ENCODE measurements around the gene ABTB1. TPM values are rescaled to one million over a fixed set of nuclear protein-coding genes. Genes with fewer than 3 reads are reported as not detected.

Gene ABTB1
- polyA plus RNA-seq, 1 donor from 2014 or later, result 2.0 TPM

DNA sequence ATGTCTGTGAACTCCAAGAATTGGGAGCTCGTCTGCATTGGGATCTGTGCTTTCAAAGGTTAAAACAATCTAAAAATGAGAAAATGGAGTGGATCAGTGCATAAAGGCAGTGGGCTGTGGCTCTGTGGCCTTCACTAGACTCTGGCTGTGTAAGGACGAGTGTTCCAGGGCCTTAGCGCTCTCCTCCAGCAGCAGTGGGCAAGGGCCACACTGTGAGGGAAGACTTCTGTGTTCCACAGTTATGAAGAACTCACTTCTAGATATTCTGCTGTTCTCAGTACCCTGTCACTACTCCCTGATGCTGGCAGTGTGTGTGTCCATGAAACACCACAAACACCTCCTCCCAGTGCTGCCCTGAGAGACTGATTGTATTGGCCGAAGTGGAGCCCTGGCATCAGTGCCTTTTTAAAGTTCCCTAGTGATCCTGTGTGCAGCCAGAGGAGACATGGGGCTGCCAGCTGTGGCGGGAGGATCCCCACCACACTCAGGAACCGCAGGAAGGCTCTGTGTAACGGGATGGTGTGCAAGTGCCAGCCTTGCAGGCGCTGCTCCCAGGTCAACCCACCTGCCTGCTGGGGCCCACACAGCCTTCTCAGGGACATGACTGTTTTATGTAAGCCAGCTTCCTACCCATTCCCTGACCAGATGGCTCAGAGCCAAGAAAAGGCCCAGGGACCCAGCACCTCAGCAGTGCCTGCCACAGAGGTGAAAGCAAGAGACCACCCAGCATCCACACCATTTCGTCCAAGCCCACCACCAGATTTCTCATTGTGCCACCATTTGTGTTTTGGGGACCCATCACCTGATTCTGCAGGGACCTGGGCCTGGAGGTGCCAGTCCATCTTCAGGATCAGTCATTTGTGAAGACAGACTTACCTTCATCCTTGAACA is 40.4 kb downstream of the ABTB1 start:
- H3K79me2 ChIP-seq (replicated peaks; ENCODE audit: insufficient read depth, low read length), result no peaks in the 10 kb centered on the region
- H3K4me2 ChIP-seq (ENCODE audit: low read length), result no peak overlapping the region
- no peaks in the 10 kb centered on the region for H3K36me3 ChIP-seq (ENCODE audit: insufficient read depth, low read length)
- TF ChIP-seq POLR2AphosphoS5 (IDR thresholded peaks at IDR 0.05), result no peak
- TF ChIP-seq TAF1 (IDR thresholded peaks at IDR 0.05; ENCODE audit: low read depth), result no peak
- TF ChIP-seq RAD21 (conservative IDR thresholded peaks at IDR 0.05), result no peak
- no peak for TF ChIP-seq SMC3 (conservative IDR thresholded peaks at IDR 0.05; ENCODE audit: poor library complexity)
- TF ChIP-seq MXI1 (conservative IDR thresholded peaks at IDR 0.05; ENCODE audit: poor library complexity, severe bottlenecking), result no peak
- TF ChIP-seq, protein P1, sequence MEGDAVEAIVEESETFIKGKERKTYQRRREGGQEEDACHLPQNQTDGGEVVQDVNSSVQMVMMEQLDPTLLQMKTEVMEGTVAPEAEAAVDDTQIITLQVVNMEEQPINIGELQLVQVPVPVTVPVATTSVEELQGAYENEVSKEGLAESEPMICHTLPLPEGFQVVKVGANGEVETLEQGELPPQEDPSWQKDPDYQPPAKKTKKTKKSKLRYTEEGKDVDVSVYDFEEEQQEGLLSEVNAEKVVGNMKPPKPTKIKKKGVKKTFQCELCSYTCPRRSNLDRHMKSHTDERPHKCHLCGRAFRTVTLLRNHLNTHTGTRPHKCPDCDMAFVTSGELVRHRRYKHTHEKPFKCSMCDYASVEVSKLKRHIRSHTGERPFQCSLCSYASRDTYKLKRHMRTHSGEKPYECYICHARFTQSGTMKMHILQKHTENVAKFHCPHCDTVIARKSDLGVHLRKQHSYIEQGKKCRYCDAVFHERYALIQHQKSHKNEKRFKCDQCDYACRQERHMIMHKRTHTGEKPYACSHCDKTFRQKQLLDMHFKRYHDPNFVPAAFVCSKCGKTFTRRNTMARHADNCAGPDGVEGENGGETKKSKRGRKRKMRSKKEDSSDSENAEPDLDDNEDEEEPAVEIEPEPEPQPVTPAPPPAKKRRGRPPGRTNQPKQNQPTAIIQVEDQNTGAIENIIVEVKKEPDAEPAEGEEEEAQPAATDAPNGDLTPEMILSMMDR (IDR thresholded peaks at IDR 0.05; ENCODE audit: poor library complexity, severe bottlenecking), result no peak
- no peak for TF ChIP-seq EZH2 (IDR thresholded peaks at IDR 0.05; ENCODE audit: borderline replicate concordance, insufficient read depth, low read length, poor library complexity, severe bottlenecking)
- no peak for TF ChIP-seq EP300 (conservative IDR thresholded peaks at IDR 0.05; ENCODE audit: poor library complexity, severe bottlenecking)
- TF ChIP-seq, protein P2, sequence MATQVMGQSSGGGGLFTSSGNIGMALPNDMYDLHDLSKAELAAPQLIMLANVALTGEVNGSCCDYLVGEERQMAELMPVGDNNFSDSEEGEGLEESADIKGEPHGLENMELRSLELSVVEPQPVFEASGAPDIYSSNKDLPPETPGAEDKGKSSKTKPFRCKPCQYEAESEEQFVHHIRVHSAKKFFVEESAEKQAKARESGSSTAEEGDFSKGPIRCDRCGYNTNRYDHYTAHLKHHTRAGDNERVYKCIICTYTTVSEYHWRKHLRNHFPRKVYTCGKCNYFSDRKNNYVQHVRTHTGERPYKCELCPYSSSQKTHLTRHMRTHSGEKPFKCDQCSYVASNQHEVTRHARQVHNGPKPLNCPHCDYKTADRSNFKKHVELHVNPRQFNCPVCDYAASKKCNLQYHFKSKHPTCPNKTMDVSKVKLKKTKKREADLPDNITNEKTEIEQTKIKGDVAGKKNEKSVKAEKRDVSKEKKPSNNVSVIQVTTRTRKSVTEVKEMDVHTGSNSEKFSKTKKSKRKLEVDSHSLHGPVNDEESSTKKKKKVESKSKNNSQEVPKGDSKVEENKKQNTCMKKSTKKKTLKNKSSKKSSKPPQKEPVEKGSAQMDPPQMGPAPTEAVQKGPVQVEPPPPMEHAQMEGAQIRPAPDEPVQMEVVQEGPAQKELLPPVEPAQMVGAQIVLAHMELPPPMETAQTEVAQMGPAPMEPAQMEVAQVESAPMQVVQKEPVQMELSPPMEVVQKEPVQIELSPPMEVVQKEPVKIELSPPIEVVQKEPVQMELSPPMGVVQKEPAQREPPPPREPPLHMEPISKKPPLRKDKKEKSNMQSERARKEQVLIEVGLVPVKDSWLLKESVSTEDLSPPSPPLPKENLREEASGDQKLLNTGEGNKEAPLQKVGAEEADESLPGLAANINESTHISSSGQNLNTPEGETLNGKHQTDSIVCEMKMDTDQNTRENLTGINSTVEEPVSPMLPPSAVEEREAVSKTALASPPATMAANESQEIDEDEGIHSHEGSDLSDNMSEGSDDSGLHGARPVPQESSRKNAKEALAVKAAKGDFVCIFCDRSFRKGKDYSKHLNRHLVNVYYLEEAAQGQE (IDR thresholded peaks at IDR 0.05; ENCODE audit: borderline replicate concordance), result no peak
- H3K9me2 ChIP-seq (ENCODE audit: insufficient read depth, low read length), result no peaks in the 10 kb centered on the region
- H3K9me3 ChIP-seq (ENCODE audit: low read length), result no peaks in the 10 kb centered on the region
- H3F3A ChIP-seq (ENCODE audit: insufficient read depth, low read length, poor library complexity, severe bottlenecking), result no peaks in the 10 kb centered on the region
- H3K27ac ChIP-seq (ENCODE audit: low read length), result no peak overlapping the region
- no peak overlapping the region for H3K4me3 ChIP-seq (ENCODE audit: low read length)
- H3K9ac ChIP-seq (ENCODE audit: low read length), result no peak overlapping the region
- no peak overlapping the region for H2AFZ ChIP-seq (ENCODE audit: low read depth, low read length)
- no peaks in the 10 kb centered on the region for H3K27me3 ChIP-seq (ENCODE audit: insufficient read depth, low read depth, low read length)
- no peaks in the 10 kb centered on the region for H4K20me1 ChIP-seq (ENCODE audit: insufficient read depth)

DNA sequence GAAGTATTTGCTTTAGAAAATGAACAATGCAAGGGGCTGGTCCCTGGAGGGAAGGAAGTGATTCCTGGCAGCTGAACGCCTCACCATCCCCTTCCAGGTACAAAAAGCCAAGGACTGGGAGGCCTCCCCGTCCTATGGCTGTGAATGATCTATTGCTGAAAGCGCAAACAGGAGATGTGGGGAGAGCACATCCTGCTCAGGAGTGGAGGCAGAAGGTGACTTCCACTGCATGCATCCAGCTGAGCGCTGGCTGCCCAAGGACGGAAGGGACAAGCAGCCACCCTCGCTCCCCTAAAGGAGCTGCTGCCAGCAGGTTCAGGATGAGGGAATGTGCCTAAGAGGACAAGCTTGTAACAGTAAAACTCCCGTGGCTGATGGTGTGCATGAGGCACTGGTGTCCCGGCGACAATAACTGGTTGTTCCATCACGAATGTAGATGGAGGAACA is 41.4 kb downstream of the ABTB1 start:
- H2AFZ ChIP-seq (ENCODE audit: low read depth, low read length), result no peak overlapping the region
- no peaks in the 10 kb centered on the region for H3K79me2 ChIP-seq (replicated peaks; ENCODE audit: insufficient read depth, low read length)
- no peak for TF ChIP-seq EP300 (conservative IDR thresholded peaks at IDR 0.05; ENCODE audit: poor library complexity, severe bottlenecking)
- TF ChIP-seq POLR2AphosphoS5 (IDR thresholded peaks at IDR 0.05), result no peak
- no peak for TF ChIP-seq EZH2 (IDR thresholded peaks at IDR 0.05; ENCODE audit: borderline replicate concordance, insufficient read depth, low read length, poor library complexity, severe bottlenecking)
- no peak for TF ChIP-seq RAD21 (conservative IDR thresholded peaks at IDR 0.05)
- TF ChIP-seq, protein P1 (IDR thresholded peaks at IDR 0.05; ENCODE audit: poor library complexity, severe bottlenecking), result no peak
- TF ChIP-seq, protein P2 (IDR thresholded peaks at IDR 0.05; ENCODE audit: borderline replicate concordance), result no peak
- no peak for TF ChIP-seq SMC3 (conservative IDR thresholded peaks at IDR 0.05; ENCODE audit: poor library complexity)
- no peak for TF ChIP-seq TAF1 (IDR thresholded peaks at IDR 0.05; ENCODE audit: low read depth)
- TF ChIP-seq MXI1 (conservative IDR thresholded peaks at IDR 0.05; ENCODE audit: poor library complexity, severe bottlenecking), result no peak
- H3K27ac ChIP-seq (ENCODE audit: low read length), result no peak overlapping the region
- H3K9me2 ChIP-seq (ENCODE audit: insufficient read depth, low read length), result no peaks in the 10 kb centered on the region
- H3K9ac ChIP-seq (ENCODE audit: low read length), result no peak overlapping the region
- no peaks in the 10 kb centered on the region for H3K9me3 ChIP-seq (ENCODE audit: low read length)
- no peak overlapping the region for H3K4me3 ChIP-seq (ENCODE audit: low read length)
- no peaks in the 10 kb centered on the region for H3K27me3 ChIP-seq (ENCODE audit: insufficient read depth, low read depth, low read length)
- H3F3A ChIP-seq (ENCODE audit: insufficient read depth, low read length, poor library complexity, severe bottlenecking), result no peaks in the 10 kb centered on the region
- H3K36me3 ChIP-seq (ENCODE audit: insufficient read depth, low read length), result no peaks in the 10 kb centered on the region
- H3K4me2 ChIP-seq (ENCODE audit: low read length), result no peak overlapping the region
- no peaks in the 10 kb centered on the region for H4K20me1 ChIP-seq (ENCODE audit: insufficient read depth)
